Thyroid gland (tissue), 4 donors: Measurements from ENCODE around the gene GALNT10. TPM values are rescaled to one million over a fixed set of nuclear protein-coding genes. Genes with fewer than 3 reads are reported as not detected.

Source experiments
- DNase-seq, 2 donors: peaks; one replicate each; pipeline ENCODE4 v3.0.0-alpha.2; 2019
- H3K27ac ChIP-seq, 3 donors: fragments of 200-600 bp; sonication (generic); 1 replicate in 2 of 3; 2 replicates in 1 of 3; pipeline ENCODE4 v1.5.1; 2016 to 2019; ENCODE audit warnings: mild to moderate bottlenecking in 1 of 3, moderate library complexity in 1 of 3
- H3K27me3 ChIP-seq: fragments of 200-600 bp; sonication (generic); one replicate; pipeline ENCODE4 v1.5.1; 2019
- H3K36me3 ChIP-seq, 2 donors: fragments of 200-600 bp; sonication (generic); one replicate each; pipeline ENCODE4 v1.5.1; 2016 to 2019
- H3K4me1 ChIP-seq, 2 donors: fragments of 200-600 bp; sonication (generic); one replicate each; pipeline ENCODE4 v1.5.1; 2017 to 2019
- H3K4me3 ChIP-seq, 3 donors: fragments of 200-600 bp; sonication (generic); replicated peaks in 1 of 3; 1 replicate in 2 of 3; 2 replicates in 1 of 3; pipeline ENCODE4 v1.5.1; 2016; ENCODE audit warnings: mild to moderate bottlenecking in 1 of 3
- H3K9me3 ChIP-seq: fragments of 200-600 bp; sonication (generic); one replicate; pipeline ENCODE4 v1.5.1; 2017
- CTCF ChIP-seq, 6 experiments: fragments of 200-600 bp in 3 of 6; fragments of 450-650 bp in 3 of 6; sonication (generic) in 3 of 6; IDR thresholded peaks; one replicate each; pipeline ENCODE4 v1.5.1; 2016 to 2019; ENCODE audit warnings: antibody characterized with exemption in 6 of 6, mild to moderate bottlenecking in 2 of 6, inconsistent platforms in 1 of 6, moderate library complexity in 1 of 6
- POLR2A ChIP-seq, 2 donors: fragments of 450-650 bp; IDR thresholded peaks; one replicate each; pipeline ENCODE4 v1.6.1; 2017; ENCODE audit warnings: antibody characterized with exemption in 2 of 2, mild to moderate bottlenecking in 2 of 2, moderate library complexity in 1 of 2
- WGBS, 2 donors: methylation state at CpG; one replicate each; pipeline ENCODE4 v1.1.5; 2017; 5-methylcytosine and 5-hydroxymethylcytosine counted together
- intact Hi-C: fragments of 100-400 bp; cut with DNase I; formaldehyde crosslinking; loops from one replicate; pipeline ENCODE4 v1.15.1; 2023
- total RNA-seq, 4 donors: library from RNA; depleted of rRNA; stranded (reverse); fragments of >200 nt; gene quantifications; one replicate each; pipeline ENCODE4 v1.2.3, GENCODE V29; 2016

GALNT10 gene
- total RNA-seq, 4 donors from 2014 or later = 33.3 to 69.6 (median 58.1) TPM

DNA sequence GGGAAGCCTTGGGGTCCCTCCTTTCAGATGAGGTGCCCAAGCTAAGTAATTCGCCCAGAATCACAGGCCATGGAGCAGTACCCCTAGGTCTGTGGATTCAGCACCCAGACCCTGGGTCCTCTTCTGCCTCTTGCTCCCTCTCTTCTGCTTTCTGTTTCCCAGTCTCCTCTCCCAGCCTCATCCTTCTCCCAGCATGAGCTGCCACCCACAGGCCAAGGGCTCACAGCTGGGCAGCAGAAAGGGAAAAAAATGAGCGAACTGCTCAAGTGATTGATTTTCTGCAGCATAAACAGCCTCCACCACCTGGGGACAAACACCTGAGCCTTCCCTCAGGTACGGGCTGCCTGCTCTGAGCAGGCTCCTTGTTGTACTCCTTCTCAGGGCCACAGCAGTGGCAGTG is 141.4 kb downstream of the GALNT10 start:
- WGBS, 2 donors = 71 to 83% methylated on average over 3 of the region's 3 CpGs
- no peaks in the 10 kb centered on the region for H3K9me3 ChIP-seq
- peaks cover 0 to 8% of the 10 kb centered on the region in 2 donors for H3K36me3 ChIP-seq
- intact Hi-C loops = no loop called here
- DNase-seq = no peak
- no peaks in the 10 kb centered on the region for H3K27me3 ChIP-seq
- TF ChIP-seq CTCF (IDR thresholded peaks at IDR 0.05) (no peak), POLR2A (IDR thresholded peaks at IDR 0.05) (no peak)
- no peak overlapping the region for H3K4me3 ChIP-seq
- H3K4me1 ChIP-seq = peaks cover 0 to 5% of the 10 kb centered on the region in 2 donors
- no peak overlapping the region for H3K27ac ChIP-seq

GRCh38 chr5:154332451-154332850 is 141.9 kb downstream of the GALNT10 start:
- Histone ChIP-seq H3K4me3 (no peak overlapping the region), H3K4me1 (peaks cover 0 to 5% of the 10 kb centered on the region in 2 donors), H3K27ac (no peak overlapping the region), H3K9me3 (no peaks in the 10 kb centered on the region), H3K27me3 (no peaks in the 10 kb centered on the region), H3K36me3 (peaks cover 0 to 8% of the 10 kb centered on the region in 2 donors)
- TF ChIP-seq CTCF (IDR thresholded peaks at IDR 0.05) (no peak), POLR2A (IDR thresholded peaks at IDR 0.05) (no peak)
- no peak for DNase-seq
- WGBS, 2 donors = 93 to 97% methylated on average over 6 of the region's 6 CpGs
- intact Hi-C loops = no loop called here

DNA sequence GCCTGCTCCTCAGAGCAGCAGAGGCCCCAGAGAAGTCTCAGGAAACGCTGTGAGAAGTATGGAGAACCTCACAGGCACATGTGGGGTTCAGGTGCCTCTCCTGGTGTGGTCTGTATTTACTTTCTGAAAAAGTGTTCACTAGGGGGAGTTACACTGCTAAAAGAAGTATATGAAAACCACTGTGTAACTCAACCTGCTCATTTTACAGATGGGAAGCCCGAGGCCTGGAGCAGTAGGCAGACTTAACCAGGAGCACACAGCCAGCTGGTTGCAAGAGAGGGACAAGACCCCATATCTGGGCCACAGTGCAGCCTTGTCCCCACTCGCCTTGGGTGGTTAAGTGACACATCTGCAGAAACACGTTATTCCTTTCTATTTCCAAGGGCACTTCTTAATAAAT is 142.5 kb downstream of the GALNT10 start:
- H3K4me3 ChIP-seq = no peak overlapping the region
- H3K4me1 ChIP-seq = peaks cover 0 to 5% of the 10 kb centered on the region in 2 donors
- no peaks in the 10 kb centered on the region for H3K27me3 ChIP-seq
- H3K9me3 ChIP-seq = no peaks in the 10 kb centered on the region
- H3K36me3 ChIP-seq = peaks cover 0 to 8% of the 10 kb centered on the region in 2 donors
- DNase-seq = no peak
- 93 to 100% methylated on average over 4 of the region's 4 CpGs for WGBS, 2 donors
- no peak overlapping the region for H3K27ac ChIP-seq
- no peak for TF ChIP-seq CTCF (IDR thresholded peaks at IDR 0.05)
- no peak for TF ChIP-seq POLR2A (IDR thresholded peaks at IDR 0.05)
- intact Hi-C loops = no loop called here

DNA sequence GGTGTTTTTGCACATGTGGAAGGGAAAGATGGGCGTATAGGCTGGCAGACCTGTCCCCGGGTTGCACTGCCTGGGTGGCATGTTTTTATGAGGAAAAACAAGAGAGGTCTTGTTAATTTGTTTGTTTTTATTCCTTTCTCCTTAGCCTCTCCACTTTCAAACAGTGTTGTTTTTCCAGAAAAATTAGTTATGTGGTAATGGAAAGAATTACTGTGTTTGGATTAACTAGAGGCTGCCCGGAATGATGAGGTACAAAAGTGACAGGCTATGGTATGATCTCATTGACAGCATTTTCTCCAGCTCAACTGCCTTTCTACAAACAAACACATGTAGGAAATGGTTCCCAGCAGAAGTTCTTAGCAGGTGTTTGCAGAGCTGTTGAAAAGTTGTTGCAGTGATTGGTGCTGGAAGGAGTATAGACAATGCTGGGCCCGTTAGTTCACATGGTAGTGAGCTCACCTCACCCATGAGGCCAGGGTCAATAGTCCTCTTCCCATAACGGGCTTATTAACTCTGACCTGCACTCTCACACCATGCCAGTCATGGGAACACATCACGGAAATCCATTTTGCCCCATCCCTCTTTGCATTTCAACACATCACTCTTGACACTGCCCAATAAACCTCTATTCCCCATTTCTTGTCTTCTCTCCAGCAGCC is 144.0 kb downstream of the GALNT10 start:
- no peak overlapping the region for H3K27ac ChIP-seq
- H3K4me3 ChIP-seq = no peak overlapping the region
- peaks cover 0 to 5% of the 10 kb centered on the region in 2 donors for H3K4me1 ChIP-seq
- intact Hi-C loops = no loop called here
- no peaks in the 10 kb centered on the region for H3K27me3 ChIP-seq
- DNase-seq = no peak
- WGBS, 2 donors = 75 to 82% methylated on average over 6 of the region's 6 CpGs
- no peaks in the 10 kb centered on the region for H3K9me3 ChIP-seq
- peaks cover 0 to 8% of the 10 kb centered on the region in 2 donors for H3K36me3 ChIP-seq
- TF ChIP-seq POLR2A (IDR thresholded peaks at IDR 0.05) (no peak), CTCF (IDR thresholded peaks at IDR 0.05) (no peak)

- peaks cover 0 to 8% of the 10 kb centered on the region in 2 donors for H3K36me3 ChIP-seq
- 86 to 88% methylated on average over 5 of the region's 5 CpGs for WGBS, 2 donors
- no peak overlapping the region for H3K4me3 ChIP-seq
- no peak overlapping the region for H3K27ac ChIP-seq
- no peaks in the 10 kb centered on the region for H3K9me3 ChIP-seq
- H3K27me3 ChIP-seq = no peaks in the 10 kb centered on the region
- H3K4me1 ChIP-seq = peaks cover 0 to 5% of the 10 kb centered on the region in 2 donors
- no peak for DNase-seq
- no peak for TF ChIP-seq POLR2A (IDR thresholded peaks at IDR 0.05)
- TF ChIP-seq CTCF (IDR thresholded peaks at IDR 0.05) = no peak
- intact Hi-C loops = no loop called here
Observed at GRCh38 chr5:154335065-154335448, 144.5 kb downstream of the GALNT10 start.
